Measurements from ENCODE around the gene MAD1L1. TPM values are rescaled to one million over a fixed set of nuclear protein-coding genes. Genes with fewer than 3 reads are reported as not detected.

Gene MAD1L1
- total and polyA plus RNA-seq, 11 donors: 11.1 to 29.7 (median 20.9) TPM

DNA sequence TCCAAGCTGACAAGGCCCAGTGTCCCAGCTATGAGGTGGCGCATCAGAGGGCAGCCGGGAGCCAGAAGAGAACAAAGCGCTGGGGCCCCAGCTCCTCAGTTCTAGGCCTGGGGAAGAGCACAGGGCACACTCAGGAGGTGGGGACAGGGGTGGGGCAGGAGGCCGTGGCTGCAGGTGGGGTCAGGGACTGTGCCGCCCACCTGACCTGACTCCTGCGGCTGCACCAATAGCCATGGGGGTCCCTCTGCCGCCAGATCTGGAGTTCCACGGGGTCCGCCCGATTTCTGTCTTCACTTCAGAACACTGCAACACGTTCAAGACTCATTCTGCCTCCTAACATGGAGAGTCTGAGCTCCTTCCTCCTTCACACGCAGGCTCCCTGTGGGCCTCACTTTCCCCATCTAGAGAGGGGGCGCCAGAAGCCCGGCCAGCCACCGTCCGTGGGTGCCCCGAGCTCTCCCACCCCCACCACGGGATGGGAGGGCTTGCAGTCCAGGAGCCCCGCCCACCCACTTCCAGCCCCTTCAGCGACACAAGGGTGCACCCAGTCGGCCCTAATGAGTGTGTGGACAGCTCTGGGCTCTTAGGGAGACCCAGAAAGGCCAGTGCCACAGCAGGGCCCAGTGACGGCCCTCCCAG is 278.3 kb downstream of the MAD1L1 start:
- WGBS, 4 donors: 76 to 87% (median 86%) methylated on average over 11 to 22 of the region's 22 CpGs

DNA sequence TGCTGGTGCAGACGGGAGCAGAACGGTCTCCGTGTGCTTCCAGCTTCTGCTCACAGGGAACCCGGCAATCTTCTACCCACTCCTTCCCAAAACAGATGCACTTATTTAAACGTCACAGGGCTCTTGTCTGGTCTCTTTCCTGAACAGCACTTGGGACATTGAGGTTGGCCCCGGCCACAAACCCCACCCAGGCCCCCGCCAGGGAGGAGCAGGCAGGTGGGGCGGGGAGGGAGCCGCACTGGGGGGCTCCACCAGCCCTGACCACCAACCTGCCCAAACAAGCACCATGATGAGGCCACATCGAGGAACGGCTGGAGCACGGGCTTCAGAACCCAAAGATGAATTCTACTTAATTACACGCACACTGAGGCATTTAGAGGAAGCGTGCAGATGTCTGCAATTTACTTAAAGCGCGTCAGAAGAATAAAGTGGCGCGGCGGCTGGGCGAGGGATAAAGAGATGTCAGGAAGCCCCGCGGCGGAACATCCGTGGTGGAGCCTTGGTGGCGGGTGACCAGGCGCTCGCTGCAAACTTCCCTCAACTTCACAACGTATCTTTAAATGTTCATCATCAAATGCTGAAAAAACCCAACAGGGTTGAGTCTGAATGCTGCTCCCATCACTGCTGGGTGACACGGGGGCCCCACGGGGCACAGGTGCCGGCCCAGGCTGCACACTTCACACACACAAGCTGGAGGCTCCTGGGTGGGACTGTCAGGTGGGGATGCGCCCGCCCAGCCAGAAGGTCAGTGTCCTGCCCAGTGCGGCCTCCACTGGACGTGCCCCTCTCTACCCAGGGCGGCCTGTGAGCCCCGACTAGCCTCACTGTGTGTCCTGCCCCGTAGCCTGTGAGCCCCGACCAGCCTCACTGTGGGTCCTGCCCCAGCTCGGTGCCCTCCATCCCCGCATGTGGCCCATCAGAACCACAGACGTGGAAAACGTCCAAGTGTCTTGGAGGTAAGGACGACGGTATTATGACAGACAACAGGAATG is 279.2 kb downstream of the MAD1L1 start:
- intact Hi-C loops (cut with DNase I): no loop called here
- Histone ChIP-seq H3K27ac (no peak overlapping the region), H3K9me3 (no peaks in the 10 kb centered on the region), H3K4me3 (no peak overlapping the region), H3K36me3 (peaks cover 0 to 9% (median 0%) of the 10 kb centered on the region in 9 donors), H3K27me3 (no peaks in the 10 kb centered on the region), H3K4me1 (peaks cover 0 to 26% (median 7%) of the 10 kb centered on the region in 12 donors)
- DNase-seq (peak in 2 of 5 donors; percentile 12 to 59), ATAC-seq (no peak)
- WGBS, 4 donors: 92 to 95% (median 94%) methylated on average over 45 of the region's 45 CpGs
- TF ChIP-seq, protein P1, sequence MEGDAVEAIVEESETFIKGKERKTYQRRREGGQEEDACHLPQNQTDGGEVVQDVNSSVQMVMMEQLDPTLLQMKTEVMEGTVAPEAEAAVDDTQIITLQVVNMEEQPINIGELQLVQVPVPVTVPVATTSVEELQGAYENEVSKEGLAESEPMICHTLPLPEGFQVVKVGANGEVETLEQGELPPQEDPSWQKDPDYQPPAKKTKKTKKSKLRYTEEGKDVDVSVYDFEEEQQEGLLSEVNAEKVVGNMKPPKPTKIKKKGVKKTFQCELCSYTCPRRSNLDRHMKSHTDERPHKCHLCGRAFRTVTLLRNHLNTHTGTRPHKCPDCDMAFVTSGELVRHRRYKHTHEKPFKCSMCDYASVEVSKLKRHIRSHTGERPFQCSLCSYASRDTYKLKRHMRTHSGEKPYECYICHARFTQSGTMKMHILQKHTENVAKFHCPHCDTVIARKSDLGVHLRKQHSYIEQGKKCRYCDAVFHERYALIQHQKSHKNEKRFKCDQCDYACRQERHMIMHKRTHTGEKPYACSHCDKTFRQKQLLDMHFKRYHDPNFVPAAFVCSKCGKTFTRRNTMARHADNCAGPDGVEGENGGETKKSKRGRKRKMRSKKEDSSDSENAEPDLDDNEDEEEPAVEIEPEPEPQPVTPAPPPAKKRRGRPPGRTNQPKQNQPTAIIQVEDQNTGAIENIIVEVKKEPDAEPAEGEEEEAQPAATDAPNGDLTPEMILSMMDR (IDR thresholded peaks at IDR 0.05): no peak
- TF ChIP-seq POLR2A (IDR thresholded peaks at IDR 0.05): no peak

More for the DNA sequence above, 278.3 kb downstream of the MAD1L1 start:
- no peaks in the 10 kb centered on the region for H3K27me3 ChIP-seq
- intact Hi-C loops (cut with DNase I): no loop called here
- H3K9me3 ChIP-seq: no peaks in the 10 kb centered on the region
- no peak for ATAC-seq
- peaks cover 0 to 9% (median 0%) of the 10 kb centered on the region in 9 donors for H3K36me3 ChIP-seq
- H3K4me1 ChIP-seq: peaks cover 0 to 22% (median 7%) of the 10 kb centered on the region in 12 donors
- no peak for TF ChIP-seq POLR2A (IDR thresholded peaks at IDR 0.05)
- TF ChIP-seq, protein P1 (IDR thresholded peaks at IDR 0.05): no peak
- no peak overlapping the region for H3K27ac ChIP-seq
- H3K4me3 ChIP-seq: no peak overlapping the region
- peak in 3 of 5 donors; percentile 13 to 51 (median 19) for DNase-seq

DNA sequence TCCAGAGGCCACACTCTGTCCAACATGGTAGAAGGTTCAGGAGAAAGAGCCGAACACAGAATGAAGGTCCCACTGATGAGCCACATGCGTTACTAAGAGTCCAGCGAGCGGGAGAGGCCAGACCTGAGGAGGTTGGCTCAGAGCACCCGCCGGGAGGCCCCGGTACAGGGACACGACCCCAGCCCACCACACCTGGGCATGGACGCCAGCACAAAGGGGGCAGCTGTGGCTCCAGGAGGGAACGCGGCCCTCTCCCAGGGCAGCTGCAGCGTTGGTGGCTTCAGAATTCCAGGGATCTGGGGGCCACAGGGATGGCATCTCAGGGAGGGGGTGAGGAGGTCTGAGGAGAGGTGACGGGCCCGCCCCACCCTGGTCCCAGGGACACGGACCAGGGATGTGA is 280.0 kb downstream of the MAD1L1 start:
- no peak for TF ChIP-seq POLR2A (IDR thresholded peaks at IDR 0.05)
- TF ChIP-seq, protein P1 (IDR thresholded peaks at IDR 0.05): no peak
- intact Hi-C loops (cut with DNase I): no loop called here
- H3K4me3 ChIP-seq: no peak overlapping the region
- H3K9me3 ChIP-seq: no peaks in the 10 kb centered on the region
- no peak for ATAC-seq
- H3K4me1 ChIP-seq: peaks cover 0 to 26% (median 7%) of the 10 kb centered on the region in 12 donors
- WGBS, 4 donors: 95 to 100% (median 97%) methylated on average over 9 to 15 of the region's 15 CpGs
- peak in 2 of 5 donors; percentile 19 to 41 for DNase-seq
- no peaks in the 10 kb centered on the region for H3K27me3 ChIP-seq
- H3K36me3 ChIP-seq: peaks cover 0 to 9% (median 0%) of the 10 kb centered on the region in 9 donors
- no peak overlapping the region for H3K27ac ChIP-seq
